Heart left ventricle (tissue), 16 donors: ENCODE results near the gene PPIA. TPM values are rescaled to one million over a fixed set of nuclear protein-coding genes. Genes with fewer than 3 reads are reported as not detected.
"Not testable (repeated sequence)": the region's sequence is repeated elsewhere in the genome, so short reads cannot be mapped to it uniquely, and the experiment has no call there.

Experiments
- ATAC-seq, 4 donors: fragments of 200-7000 bp; cut with Tn5 transposase; one replicate each; pipeline ENCODE4 v1.9.1; 2020 to 2022; ENCODE audit warnings: moderate library complexity in 4 of 4, mild to moderate bottlenecking in 3 of 4, moderate number of reproducible peaks in 1 of 4
- DNase-seq, 5 donors: peaks; one replicate each; pipeline ENCODE4 v3.0.0-alpha.2; 2020
- H3K27ac ChIP-seq, 12 donors: fragments of 200-600 bp; sonication (generic) in 4 of 12; one replicate each; pipeline versions ENCODE4 v1.5.0 to v1.8.0; 2016 to 2022; ENCODE audit warnings: mild to moderate bottlenecking in 2 of 12
- H3K27me3 ChIP-seq, 9 donors: fragments of 200-600 bp; sonication (generic) in 2 of 9; one replicate each; pipeline versions ENCODE4 v1.5.1 to v1.8.0; 2016 to 2022; ENCODE audit warnings: mild to moderate bottlenecking in 3 of 9
- H3K36me3 ChIP-seq, 9 donors: fragments of 200-600 bp; sonication (generic) in 2 of 9; one replicate each; pipeline versions ENCODE4 v1.5.0 to v1.8.0; 2018 to 2022; ENCODE audit warnings: mild to moderate bottlenecking in 2 of 9
- H3K4me1 ChIP-seq, 12 donors: fragments of 200-600 bp; sonication (generic) in 4 of 12; one replicate each; pipeline versions ENCODE4 v1.5.0 to v1.8.0; 2016 to 2022; ENCODE audit warnings: mild to moderate bottlenecking in 3 of 12
- H3K4me3 ChIP-seq, 12 donors: fragments of 200-600 bp; sonication (generic) in 4 of 12; one replicate each; pipeline versions ENCODE4 v1.5.0 to v1.8.0; 2017 to 2022; ENCODE audit warnings: mild to moderate bottlenecking in 9 of 12, moderate library complexity in 4 of 12
- H3K9me3 ChIP-seq, 12 donors: fragments of 200-600 bp; sonication (generic) in 4 of 12; one replicate each; pipeline versions ENCODE4 v1.5.0 to v1.8.0; 2016 to 2022; ENCODE audit warnings: mild to moderate bottlenecking in 1 of 12
- POLR2A ChIP-seq, 2 donors: fragments of 450-650 bp; IDR thresholded peaks; one replicate each; pipeline ENCODE4 v1.6.1; 2017; ENCODE audit warnings: antibody characterized with exemption in 2 of 2, mild to moderate bottlenecking in 2 of 2, moderate library complexity in 2 of 2
- WGBS, 4 donors: extraction: QIAGEN DNeasy Blood & Tissue Kit in 2 of 4; methylation state at CpG; one replicate each; pipeline versions ENCODE4 v1.1.5 to v1.1.7; 2013 to 2018; 5-methylcytosine and 5-hydroxymethylcytosine counted together
- intact Hi-C, 10 donors: fragments of 100-400 bp; cut with DNase I; formaldehyde crosslinking; loops; one replicate each; pipeline versions ENCODE4 v1.11.1 to v1.14.2; 2022
- polyA plus RNA-seq, 2 donors: library from polyadenylated mRNA; stranded (reverse); fragments of 200-250 nt; gene quantifications; one replicate each; pipeline ENCODE4 v1.2.3, GENCODE V29; 2013
- total RNA-seq, 9 donors: library from RNA; depleted of rRNA in 2 of 9; stranded (reverse); fragments of >200 nt in 2 of 9; fragmentation: NEBNext Ultra II Directional in 3 of 9; extraction: Animal tissue kit (Norgen Biotek cat#: 25700) in 3 of 9; gene quantifications; one replicate each; pipeline versions ENCODE4 v1.1.0 to v1.2.4, GENCODE V29; 2016 to 2023
- TF ChIP-seq, protein P1 (sequence below), 12 donors: fragments of 200-600 bp; sonication (generic) in 4 of 12; IDR thresholded peaks; one replicate each; pipeline versions ENCODE4 v1.5.0 to v1.8.0; 2018 to 2022; ENCODE audit warnings: antibody characterized with exemption in 12 of 12, mild to moderate bottlenecking in 5 of 12
- donor health status: ischemic (EF 13 %, LVEDD 7.1; RV severe dilation, severe dysfunction).
- donor health status: healthy with polysubstance abuse.
- donor health status: DM: no; HTN: yes; CAD: no.
- donor health status: DM: no; HTN: no; CAD: no.
- donor health status: ischemic (EF 25% LVEDD 6.9; RV normal size, moderate dysfunction).
- donor health status: ischemic (EF 25% LVEDD 5.7; RV mildly dilated, moderate dysfunction).
- donor health status: healthy.
- donor health status: DM: yes; HTN: yes; CAD: no.
- donor health status: ischemic (EF 35%, LVEDD 5.7; RV mildly dilated, moderate dysfunction).
- donor health status: nonischemic (EF 11% LVEDD 7.7; RV severe dilation, severe dysfunction).
- donor health status: DM: yes; HTN: yes; CAD: no.
- donor health status: PGD.
- donor health status: ischemic (EF 29% LVEDD 5.4; RV normal size, mild dysfunction).
- donor health status: nonischemic (EF 23%, LVEDD 6.1; RV moderate dilation, normal function).

Gene PPIA
- total and polyA plus RNA-seq, 11 donors = 327 to 3,804 (median 743) TPM

DNA sequence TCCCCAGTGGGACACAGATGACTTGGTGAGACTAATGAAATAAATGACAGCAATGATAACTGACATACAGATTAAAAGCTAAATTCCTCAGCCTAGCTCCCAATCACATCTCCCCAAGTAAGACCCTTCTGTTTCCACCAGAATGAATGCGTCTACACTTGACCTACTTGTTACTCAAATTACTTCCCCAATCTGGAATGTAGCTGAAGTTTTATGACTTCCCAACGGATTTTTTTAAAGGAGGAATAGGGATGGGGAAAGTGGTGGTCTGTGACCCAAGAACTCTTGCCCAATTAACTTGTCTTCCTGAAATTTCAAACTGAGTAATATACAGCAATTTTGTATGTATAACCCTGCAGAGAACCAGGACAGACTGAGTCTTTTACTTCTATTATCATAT is 42.3 kb downstream of the PPIA start:
- no peak for DNase-seq
- Histone ChIP-seq H3K9me3 (no peaks in the 10 kb centered on the region), H3K4me1 (peaks cover 0 to 29% (median 14%) of the 10 kb centered on the region in 12 donors), H3K4me3 (no peak overlapping the region), H3K27me3 (no peaks in the 10 kb centered on the region), H3K36me3 (peaks cover 3 to 97% (median 79%) of the 10 kb centered on the region in 9 donors), H3K27ac (no peak overlapping the region)
- WGBS, 4 donors = 69 to 74% (median 72%) methylated on average over 2 of the region's 2 CpGs
- intact Hi-C loops = loop anchor here in 2 of 10 donors (5.0 to 10.0 kb wide), 2 partner anchors 36 to 134 kb away; no protein-coding TSS in a partner anchor
- TF ChIP-seq, protein P1, sequence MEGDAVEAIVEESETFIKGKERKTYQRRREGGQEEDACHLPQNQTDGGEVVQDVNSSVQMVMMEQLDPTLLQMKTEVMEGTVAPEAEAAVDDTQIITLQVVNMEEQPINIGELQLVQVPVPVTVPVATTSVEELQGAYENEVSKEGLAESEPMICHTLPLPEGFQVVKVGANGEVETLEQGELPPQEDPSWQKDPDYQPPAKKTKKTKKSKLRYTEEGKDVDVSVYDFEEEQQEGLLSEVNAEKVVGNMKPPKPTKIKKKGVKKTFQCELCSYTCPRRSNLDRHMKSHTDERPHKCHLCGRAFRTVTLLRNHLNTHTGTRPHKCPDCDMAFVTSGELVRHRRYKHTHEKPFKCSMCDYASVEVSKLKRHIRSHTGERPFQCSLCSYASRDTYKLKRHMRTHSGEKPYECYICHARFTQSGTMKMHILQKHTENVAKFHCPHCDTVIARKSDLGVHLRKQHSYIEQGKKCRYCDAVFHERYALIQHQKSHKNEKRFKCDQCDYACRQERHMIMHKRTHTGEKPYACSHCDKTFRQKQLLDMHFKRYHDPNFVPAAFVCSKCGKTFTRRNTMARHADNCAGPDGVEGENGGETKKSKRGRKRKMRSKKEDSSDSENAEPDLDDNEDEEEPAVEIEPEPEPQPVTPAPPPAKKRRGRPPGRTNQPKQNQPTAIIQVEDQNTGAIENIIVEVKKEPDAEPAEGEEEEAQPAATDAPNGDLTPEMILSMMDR (IDR thresholded peaks at IDR 0.05) = no peak
- TF ChIP-seq POLR2A (IDR thresholded peaks at IDR 0.05) = no peak
- ATAC-seq = no peak

DNA sequence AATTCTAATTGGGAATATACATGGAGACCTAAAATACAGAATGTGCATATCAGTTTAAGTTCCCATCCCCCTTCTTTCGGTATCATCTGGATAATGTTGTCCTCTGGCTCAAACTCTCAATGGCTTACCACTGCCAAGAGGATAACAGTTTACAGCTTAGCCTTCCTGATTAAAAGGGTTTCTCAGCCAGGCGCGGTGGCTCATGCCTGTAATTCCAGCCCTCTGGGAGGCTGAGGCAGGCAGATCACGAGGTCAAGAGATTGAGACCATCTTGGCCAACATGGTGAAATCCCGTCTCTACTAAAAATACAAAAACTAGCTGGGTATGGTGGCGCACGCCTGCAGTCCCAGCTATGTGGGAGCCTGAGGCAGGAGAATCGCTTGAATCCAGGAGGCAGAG is 46.2 kb downstream of the PPIA start:
- peaks cover 0 to 55% (median 39%) of the 10 kb centered on the region in 12 donors for H3K4me1 ChIP-seq
- not testable (repeated sequence) for H3K27me3 ChIP-seq, H3K9me3 ChIP-seq, H3K4me3 ChIP-seq
- WGBS, 4 donors = 50 to 60% (median 60%) methylated on average over 8 of the region's 8 CpGs
- peaks cover 0 to 58% (median 44%) of the 10 kb centered on the region in 9 donors for H3K36me3 ChIP-seq
- intact Hi-C loops = loop anchor here in 3 of 10 donors (5.0 to 10.0 kb wide), 3 partner anchors 45 to 168 kb away; partner anchors contain the start of gene PPIA (in 1 of the 3)
- ATAC-seq (peak; percentile 42 to 63 (median 59)), DNase-seq (peak in 4 of 5 donors; percentile 22 to 60 (median 46))
- H3K27ac ChIP-seq = peak overlapping the region in 10 of 12 donors; percentile 8 to 80 (median 46)

DNA sequence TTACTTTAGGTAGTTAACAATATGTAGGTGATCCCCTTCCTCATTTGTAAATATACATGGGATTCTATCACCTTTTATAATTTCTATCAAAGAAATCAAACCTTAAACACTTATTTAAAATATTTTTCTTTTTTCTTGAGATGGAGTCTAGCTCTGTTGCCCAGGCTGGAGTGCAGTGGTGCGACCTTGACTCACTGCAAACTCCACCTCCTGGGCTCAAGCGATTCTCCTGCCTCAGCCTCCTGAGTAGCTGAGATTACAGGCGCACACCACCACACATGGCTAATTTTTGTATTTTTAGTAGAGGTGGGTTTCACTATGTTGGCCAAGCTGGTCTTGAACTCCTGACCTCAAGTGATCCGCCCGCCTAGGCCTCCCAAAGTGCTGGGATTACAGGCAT is 47.0 kb downstream of the PPIA start:
- H3K9me3 ChIP-seq, H3K27me3 ChIP-seq, DNase-seq, H3K4me3 ChIP-seq, ATAC-seq: not testable (repeated sequence)
- H3K27ac ChIP-seq = peak overlapping the region in 3 of 12 donors; percentile 35 to 55 (median 47)
- WGBS, 4 donors = 95 to 99% (median 97%) methylated on average over 5 of the region's 5 CpGs
- intact Hi-C loops = loop anchor here in 3 of 10 donors (5.0 to 10.0 kb wide), 3 partner anchors 46 to 169 kb away; partner anchors contain the start of gene PPIA (in 1 of the 3)
- peaks cover 0 to 50% (median 37%) of the 10 kb centered on the region in 9 donors for H3K36me3 ChIP-seq
- H3K4me1 ChIP-seq = peaks cover 0 to 55% (median 39%) of the 10 kb centered on the region in 12 donors

DNA sequence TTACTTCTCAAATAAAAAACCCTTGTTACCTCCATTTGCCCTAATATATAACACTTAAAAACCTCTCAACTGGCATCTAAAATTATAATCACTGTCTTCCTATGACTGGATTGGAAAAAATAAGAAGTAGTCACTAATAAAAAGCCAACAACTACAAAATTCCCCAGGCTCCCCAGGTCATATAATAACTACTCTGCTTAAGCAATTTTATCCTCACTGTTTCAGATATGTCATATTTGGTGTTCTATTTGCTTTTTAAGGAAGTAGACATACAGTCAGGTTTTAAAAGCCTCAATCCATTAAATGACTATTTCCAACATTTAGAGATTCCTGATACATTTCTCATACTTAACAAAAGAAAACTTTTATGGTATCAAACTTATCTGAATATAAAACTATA is 49.0 kb downstream of the PPIA start:
- intact Hi-C loops = loop anchor here in 8 of 10 donors (5.0 to 10.0 kb wide), 7 partner anchors 37 to 258 kb away; partner anchors contain the start of genes OGDH (in 2 of the 8), PPIA (in 2 of the 8) and ZMIZ2 (in 1 of the 8)
- no peak for TF ChIP-seq POLR2A (IDR thresholded peaks at IDR 0.05)
- TF ChIP-seq, protein P1 (IDR thresholded peaks at IDR 0.05) = no peak
- Histone ChIP-seq H3K4me1 (peaks cover 0 to 63% (median 45%) of the 10 kb centered on the region in 12 donors), H3K27ac (peak overlapping the region in 6 of 12 donors; percentile 14 to 90 (median 30)), H3K4me3 (peak overlapping the region in 5 of 12 donors; percentile 0 to 82 (median 2)), H3K27me3 (no peaks in the 10 kb centered on the region), H3K36me3 (peaks cover 0 to 30% (median 17%) of the 10 kb centered on the region in 9 donors), H3K9me3 (no peaks in the 10 kb centered on the region)
- no peak for DNase-seq
- no peak for ATAC-seq

DNA sequence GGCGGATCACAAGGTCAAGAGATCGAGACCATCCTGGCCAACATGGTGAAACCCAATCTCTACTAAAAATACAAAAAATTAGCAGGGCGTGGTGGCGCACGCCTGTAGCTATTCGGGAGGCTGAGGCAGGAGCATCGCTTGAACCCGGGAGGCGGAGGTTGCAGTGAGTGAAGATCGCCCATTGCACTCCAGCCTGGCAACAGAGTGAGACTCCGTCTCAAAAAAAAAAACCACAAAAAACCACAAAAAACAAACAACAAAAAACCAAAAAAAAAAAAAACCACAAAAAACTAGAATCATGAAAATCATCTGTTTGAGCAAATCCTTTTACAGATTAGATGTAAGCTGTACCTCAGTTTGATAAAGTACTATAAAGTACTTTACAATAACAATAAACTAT is 49.9 kb downstream of the PPIA start:
- Histone ChIP-seq H3K4me3 (peak overlapping the region; percentile 52 to 85 (median 70)), H3K36me3 (peaks cover 0 to 20% (median 7%) of the 10 kb centered on the region in 9 donors), H3K27ac (peak overlapping the region in 11 of 12 donors; percentile 89 to 99 (median 97)), H3K4me1 (peaks cover 0 to 57% (median 45%) of the 10 kb centered on the region in 12 donors)
- ATAC-seq, DNase-seq, H3K9me3 ChIP-seq, H3K27me3 ChIP-seq: not testable (repeated sequence)
- 45 to 63% (median 55%) methylated on average over 11 of the region's 11 CpGs for WGBS, 4 donors
- intact Hi-C loops = loop anchor here (2.0 to 10.0 kb wide), 10 partner anchors 36 to 262 kb away; partner anchors contain the start of genes PPIA (in 4 of the 10), OGDH (in 2 of the 10) and ZMIZ2 (in 2 of the 10)
